K562 (cell line): Measurements from ENCODE around the gene CRYBG2. TPM values are rescaled to one million over a fixed set of nuclear protein-coding genes. Genes with fewer than 3 reads are reported as not detected.

Experiments
- ATAC-seq: fragments of 200-7000 bp; cut with Tn5 transposase; 3 replicates; pipeline ENCODE4 v1.9.1; 2020; ENCODE audit warnings: moderate library complexity
- BruUV-seq: library from RNA; stranded (reverse); fragments of 400-500 nt; replicated peaks from 2 replicates; lab custom pipeline; 2021; lab: Mats Ljungman, UMichigan
- CTCF ChIA-PET: fragments of 300-600 bp; formaldehyde crosslinking; extraction: SDS; loops from one replicate; lab custom pipeline; 2021; ENCODE audit warnings: low intra/inter-chr PET ratio; lab: Yijun Ruan, JAX
- POLR2A ChIA-PET: fragments of 300-600, 350-650 bp; sonication (Branson Sonifier 250); formaldehyde crosslinking; extraction: SDS; loops from one replicate; lab custom pipeline; 2021; ENCODE audit warnings: antibody characterized with exemption, inconsistent platforms; lab: Yijun Ruan, JAX
- DNase-seq, 4 experiments: peaks; one replicate each; pipeline versions ENCODE4 v3.0.0 to v3.0.0-alpha.2; 2011 to 2018; ENCODE audit warnings: low spot score in 3 of 4, mixed read lengths in 3 of 4; ENCODE audit errors: extremely low read depth in 1 of 4
- FAIRE-seq: peaks from 2 replicates; lab custom pipeline; 2011; peaks lifted over from hg19 to GRCh38; lab: Jason Lieb, UNC
- H2AFZ ChIP-seq: 2 replicates; pipeline ENCODE4 v1.6.0; 2011; ENCODE audit warnings: low read depth, low read length, control low read depth, inconsistent platforms
- H3K27ac ChIP-seq: fragments of 200-600 bp; 3 replicates; pipeline ENCODE4 v1.8.0; 2011; ENCODE audit warnings: low read depth, mild to moderate bottlenecking, control low read depth, inconsistent platforms, low read length, moderate library complexity, mixed read lengths; ENCODE audit errors: extremely low read depth
- H3K27me3 ChIP-seq, 2 experiments: fragments of 300-600 bp in 1 of 2; 2 replicates in 1 of 2; 3 replicates in 1 of 2; pipeline versions ENCODE4 v1.6.0 to v1.8.0; 2011; ENCODE audit warnings: inconsistent platforms in 2 of 2, low read length in 2 of 2, mild to moderate bottlenecking in 1 of 2, mixed read lengths in 1 of 2, moderate library complexity in 1 of 2; ENCODE audit not compliant: control insufficient read depth in 2 of 2, insufficient read depth in 2 of 2
- H3K36me3 ChIP-seq: fragments of 300-600 bp; 3 replicates; pipeline ENCODE4 v1.8.0; 2011; ENCODE audit warnings: mild to moderate bottlenecking, low read length, inconsistent platforms; ENCODE audit not compliant: control insufficient read depth, insufficient read depth
- H3K4me1 ChIP-seq, 2 experiments: fragments of 200-600 bp in 1 of 2; replicated peaks in 1 of 2; 2 replicates in 1 of 2; 3 replicates in 1 of 2; pipeline versions ENCODE4 v1.5.1 to v1.8.0; 2011; ENCODE audit warnings: inconsistent platforms in 2 of 2, low read length in 2 of 2, mild to moderate bottlenecking in 1 of 2, mixed read lengths in 1 of 2, moderate library complexity in 1 of 2; ENCODE audit not compliant: control insufficient read depth in 2 of 2, insufficient read depth in 2 of 2
- H3K4me2 ChIP-seq: 2 replicates; pipeline ENCODE4 v1.6.1; 2011; ENCODE audit warnings: low read length, control low read depth, inconsistent platforms, mixed read lengths; ENCODE audit not compliant: insufficient read depth
- H3K4me3 ChIP-seq: fragments of 200-600 bp; sonication (generic), shearing (Covaris generic); 2 replicates; pipeline ENCODE4 v1.5.1; 2016; ENCODE audit warnings: control low read depth, inconsistent platforms
- H3K79me2 ChIP-seq: fragments of 200-600 bp; 3 replicates; pipeline ENCODE4 v1.8.0; 2011; ENCODE audit warnings: low read length, inconsistent platforms; ENCODE audit not compliant: control insufficient read depth, insufficient read depth
- H3K9ac ChIP-seq, 2 experiments: 2 replicates each; pipeline versions ENCODE4 v1.6.0 to v1.6.1; 2011; ENCODE audit warnings: low read depth in 2 of 2, low read length in 2 of 2, control low read depth in 1 of 2, inconsistent platforms in 1 of 2, mild to moderate bottlenecking in 1 of 2, mixed read lengths in 1 of 2; ENCODE audit not compliant: insufficient read depth in 1 of 2
- H3K9me1 ChIP-seq: one replicate; pipeline ENCODE4 v1.6.0; 2011; ENCODE audit warnings: inconsistent platforms, mild to moderate bottlenecking, low read length, moderate library complexity; ENCODE audit not compliant: control insufficient read depth, insufficient read depth
- H3K9me3 ChIP-seq: replicated peaks from 2 replicates; pipeline ENCODE4 v1.5.1; 2011; ENCODE audit warnings: low read depth, low read length, inconsistent platforms; ENCODE audit not compliant: control insufficient read depth, insufficient read depth
- H4K20me1 ChIP-seq: replicated peaks from 2 replicates; pipeline ENCODE4 v1.6.1; 2011; ENCODE audit warnings: low read length, inconsistent platforms, mixed read lengths; ENCODE audit not compliant: control insufficient read depth, insufficient read depth
- ADNP ChIP-seq: fragments of 200-800 bp; sonication (Bioruptor generic); IDR thresholded peaks from 2 replicates; pipeline ENCODE4 v1.6.1; 2016; ENCODE audit warnings: missing genetic modification characterization, missing compliant biosample characterization
- BCOR ChIP-seq: fragments of 450-650 bp; IDR thresholded peaks from 2 replicates; pipeline ENCODE4 v1.6.1; 2016
- CBX1 ChIP-seq: sonication (generic); IDR thresholded peaks from 2 replicates; pipeline ENCODE4 v1.6.1; 2016; ENCODE audit warnings: antibody characterized with exemption, low read depth, mild to moderate bottlenecking
- CXXC5 ChIP-seq: fragments of 250-450 bp; sonication (Bioruptor Pico); IDR thresholded peaks from 2 replicates; pipeline ENCODE4 v1.8.0; 2022; ENCODE audit warnings: inconsistent platforms, mild to moderate bottlenecking, moderate library complexity
- HDAC2 ChIP-seq: fragments of 450-650 bp; IDR thresholded peaks from 2 replicates; pipeline ENCODE4 v1.6.1; 2016; ENCODE audit warnings: mild to moderate bottlenecking
- POU5F1 ChIP-seq: fragments of 150-350 bp; IDR thresholded peaks from 2 replicates; pipeline ENCODE4 v1.6.1; 2014; ENCODE audit warnings: borderline replicate concordance, low read length, low read depth, mild to moderate bottlenecking; ENCODE audit not compliant: partially characterized antibody
- RBM34 ChIP-seq: fragments of 200-400 bp; formaldehyde crosslinking; IDR thresholded peaks from 2 replicates; pipeline ENCODE4 v1.6.1; 2018; ENCODE audit warnings: low read length, borderline replicate concordance; ENCODE audit not compliant: insufficient read depth
- TAF7 ChIP-seq: fragments of 450-650 bp; IDR thresholded peaks from 2 replicates; pipeline ENCODE4 v1.6.1; 2016; ENCODE audit warnings: missing genetic modification characterization, missing compliant biosample characterization
- ZFX ChIP-seq: sonication (generic); formaldehyde crosslinking; IDR thresholded peaks from 2 replicates; pipeline ENCODE4 v1.8.0; 2022; ENCODE audit warnings: mild to moderate bottlenecking, missing genetic modification reagents, moderate library complexity
- ZNF239 ChIP-seq: fragments of 250-450 bp; sonication (Bioruptor Pico); IDR thresholded peaks from 2 replicates; pipeline ENCODE4 v1.4.0; 2020; ENCODE audit warnings: mild to moderate bottlenecking
- WGBS: fragments of 100-300 bp; shearing (Covaris generic); methylation state at CpG from one replicate; pipeline ENCODE4 v1.1.6; 2016; ENCODE audit warnings: low coverage, mixed read lengths; ENCODE audit not compliant: insufficient coverage; ENCODE audit errors: missing lambda C conversion rate; 5-methylcytosine and 5-hydroxymethylcytosine counted together
- in situ Hi-C: fragments of 300-500 bp; cut with MboI; formaldehyde crosslinking; loops from 4 replicates; pipeline ENCODE4 v1.15.0; 2018; ENCODE audit warnings: inconsistent platforms, mixed read lengths
- intact Hi-C: fragments of 100-400 bp; cut with micrococcal nuclease; formaldehyde crosslinking; loops from 2 replicates; pipeline ENCODE4 v1.14.2; 2022
- polyA plus RNA-seq, 8 experiments: library from polyadenylated mRNA; depleted of rRNA in 4 of 8; stranded (reverse) in 5 of 8; unstranded in 3 of 8; fragments of >200 nt; fragmentation: Nextera tagmentation in 2 of 8; fragmentation: Illumina TruSeq in 1 of 8; extraction: Ambion mirVana in 2 of 8; extraction: Trizol in 1 of 8; gene quantifications; 2 replicates each; pipeline versions ENCODE4 v1.2.1 to v1.2.3, GENCODE V29; 2011 to 2014; ENCODE audit warnings: inconsistent platforms in 1 of 8, missing spikeins in 1 of 8
- total RNA-seq, 7 experiments: library from RNA; depleted of rRNA in 6 of 7; stranded (reverse); fragments of >200 nt in 6 of 7; fragmentation: Illumina TruSeq in 2 of 7; extraction: Trizol in 2 of 7; gene quantifications; 2 replicates each; pipeline versions ENCODE4 v1.2.1 to v1.2.3, GENCODE V29; 2011 to 2021; ENCODE audit warnings: low replicate concordance in 1 of 7
- TF ChIP-seq, protein P1 (sequence below): fragments of 450-650 bp; IDR thresholded peaks from 2 replicates; pipeline ENCODE4 v1.6.1; 2017; ENCODE audit warnings: antibody characterized with exemption, mild to moderate bottlenecking

Gene CRYBG2
- total and polyA plus RNA-seq, 9 of the 15 experiments (the other 6 are each of a cell fraction or from before 2014, with no cell fraction given): 0.39 to 8.5 (median 3.7) TPM

DNA sequence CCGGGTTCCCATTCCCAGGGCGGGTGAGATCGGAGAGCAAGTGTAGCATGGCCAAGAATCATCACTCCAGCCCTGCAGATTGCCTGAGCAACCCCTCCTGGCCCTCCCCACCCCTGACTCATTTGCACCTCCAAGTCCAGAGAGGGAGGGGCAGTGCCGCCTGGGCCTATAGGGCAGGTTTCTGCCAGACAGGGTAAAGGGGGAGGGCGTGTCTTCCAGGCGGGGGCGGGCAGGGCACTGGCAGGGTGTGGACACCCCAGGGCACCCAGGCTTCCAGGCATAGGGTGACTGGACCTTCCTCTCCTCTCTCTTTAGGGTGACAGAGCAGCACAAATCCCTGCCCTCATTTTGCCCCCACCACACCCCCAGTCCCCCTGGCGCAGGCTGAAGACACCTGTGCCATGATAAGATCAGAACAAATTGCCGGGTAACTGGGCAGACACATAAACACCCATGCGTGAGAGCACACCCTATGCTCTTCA, 3.2 kb upstream of the CRYBG2 start:
- BruUV-seq: no TSS peak
- peaks cover 7 to 48% of the 10 kb centered on the region in 2 experiments; a peak in 4 of 5 replicates for H3K4me1 ChIP-seq
- H3K4me3 ChIP-seq: no peak overlapping the region
- no peak overlapping the region for H3K27ac ChIP-seq
- no peak for FAIRE-seq
- no peak overlapping the region for H2AFZ ChIP-seq
- no peaks in the 10 kb centered on the region for H3K36me3 ChIP-seq
- 67% methylated on average over 10 of the region's 10 CpGs for WGBS
- no peaks in the 10 kb centered on the region for H3K9me3 ChIP-seq
- no peaks in the 10 kb centered on the region for H3K9me1 ChIP-seq
- TF ChIP-seq RBM34 (no peak), TAF7 (tag) (no peak), CXXC5 (no peak)
- H3K4me2 ChIP-seq: no peak overlapping the region
- no peaks in the 10 kb centered on the region for H4K20me1 ChIP-seq
- ChIA-PET CTCF (no interaction called here), POLR2A (interaction anchor here (0.5 to 1.5 kb wide), 2 partner anchors 16 to 116 kb away, joined by 3 to 5 read pairs; no protein-coding TSS in a partner anchor)
- peak overlapping the region in 1 of 2 experiments; percentile 6; a peak in 1 of 4 replicates for H3K9ac ChIP-seq
- no peak for DNase-seq
- intact Hi-C loops: no loop called here
- no peaks in the 10 kb centered on the region for H3K79me2 ChIP-seq
- no peak for ATAC-seq
- H3K27me3 ChIP-seq: no peaks in the 10 kb centered on the region; a peak in 1 of 5 replicates
- in situ Hi-C loops: no loop called here

DNA sequence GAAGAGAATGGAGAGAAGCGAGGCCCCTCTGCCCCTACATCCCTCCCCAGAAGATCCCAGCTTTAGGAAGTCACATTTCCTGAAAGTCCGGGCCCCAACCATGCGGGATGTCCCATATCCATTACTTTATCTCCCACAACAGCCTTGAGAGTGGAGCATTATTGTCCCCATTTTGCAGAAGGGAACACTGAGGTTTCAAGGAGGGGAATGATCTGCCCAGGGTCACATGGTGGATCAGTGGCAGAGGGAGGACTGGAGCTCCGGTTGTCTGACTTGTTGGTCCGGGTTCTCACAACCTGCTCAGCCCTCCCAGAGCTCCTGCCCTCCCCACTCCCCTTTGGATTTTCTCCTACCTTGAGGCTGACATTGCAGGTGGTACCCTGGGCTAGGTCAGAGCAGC, 2.2 kb upstream of the CRYBG2 start:
- DNase-seq (no peak), ATAC-seq (no peak), FAIRE-seq (no peak)
- intact Hi-C loops: no loop called here
- Histone ChIP-seq H3K27ac (no peak overlapping the region), H3K36me3 (no peaks in the 10 kb centered on the region), H3K9me1 (no peaks in the 10 kb centered on the region), H3K9me3 (no peaks in the 10 kb centered on the region), H3K79me2 (no peaks in the 10 kb centered on the region), H3K27me3 (no peaks in the 10 kb centered on the region; a peak in 1 of 5 replicates), H2AFZ (peak overlapping the region; percentile 51), H4K20me1 (no peaks in the 10 kb centered on the region), H3K4me3 (no peak overlapping the region), H3K4me2 (no peak overlapping the region), H3K9ac (no peak overlapping the region), H3K4me1 (peaks cover 17 to 48% of the 10 kb centered on the region in 2 experiments; a peak in 4 of 5 replicates)
- in situ Hi-C loops: no loop called here
- WGBS: 52% methylated on average over 5 of the region's 5 CpGs
- no TSS peak for BruUV-seq
- CTCF ChIA-PET: no interaction called here
- POLR2A ChIA-PET: interaction anchor here (2.2 kb wide), 1 partner anchor 22 kb away, joined by 8 read pairs; no protein-coding TSS in a partner anchor
- TF ChIP-seq ADNP (tag) (peak; percentile 85), BCOR (peak; percentile 96), ZFX (CRISPR knock-in tag) (0 out of 2 replicates have a peak, but pooled peaks have one; percentile 9), HDAC2 (0 out of 2 replicates have a peak, but pooled peaks have one; percentile 54), ZNF239 (CRISPR knock-in tag) (no peak), POU5F1 (no peak), CBX1 (peak; percentile 34; the same call in 1 of the 2 replicates)
- TF ChIP-seq, protein P1, sequence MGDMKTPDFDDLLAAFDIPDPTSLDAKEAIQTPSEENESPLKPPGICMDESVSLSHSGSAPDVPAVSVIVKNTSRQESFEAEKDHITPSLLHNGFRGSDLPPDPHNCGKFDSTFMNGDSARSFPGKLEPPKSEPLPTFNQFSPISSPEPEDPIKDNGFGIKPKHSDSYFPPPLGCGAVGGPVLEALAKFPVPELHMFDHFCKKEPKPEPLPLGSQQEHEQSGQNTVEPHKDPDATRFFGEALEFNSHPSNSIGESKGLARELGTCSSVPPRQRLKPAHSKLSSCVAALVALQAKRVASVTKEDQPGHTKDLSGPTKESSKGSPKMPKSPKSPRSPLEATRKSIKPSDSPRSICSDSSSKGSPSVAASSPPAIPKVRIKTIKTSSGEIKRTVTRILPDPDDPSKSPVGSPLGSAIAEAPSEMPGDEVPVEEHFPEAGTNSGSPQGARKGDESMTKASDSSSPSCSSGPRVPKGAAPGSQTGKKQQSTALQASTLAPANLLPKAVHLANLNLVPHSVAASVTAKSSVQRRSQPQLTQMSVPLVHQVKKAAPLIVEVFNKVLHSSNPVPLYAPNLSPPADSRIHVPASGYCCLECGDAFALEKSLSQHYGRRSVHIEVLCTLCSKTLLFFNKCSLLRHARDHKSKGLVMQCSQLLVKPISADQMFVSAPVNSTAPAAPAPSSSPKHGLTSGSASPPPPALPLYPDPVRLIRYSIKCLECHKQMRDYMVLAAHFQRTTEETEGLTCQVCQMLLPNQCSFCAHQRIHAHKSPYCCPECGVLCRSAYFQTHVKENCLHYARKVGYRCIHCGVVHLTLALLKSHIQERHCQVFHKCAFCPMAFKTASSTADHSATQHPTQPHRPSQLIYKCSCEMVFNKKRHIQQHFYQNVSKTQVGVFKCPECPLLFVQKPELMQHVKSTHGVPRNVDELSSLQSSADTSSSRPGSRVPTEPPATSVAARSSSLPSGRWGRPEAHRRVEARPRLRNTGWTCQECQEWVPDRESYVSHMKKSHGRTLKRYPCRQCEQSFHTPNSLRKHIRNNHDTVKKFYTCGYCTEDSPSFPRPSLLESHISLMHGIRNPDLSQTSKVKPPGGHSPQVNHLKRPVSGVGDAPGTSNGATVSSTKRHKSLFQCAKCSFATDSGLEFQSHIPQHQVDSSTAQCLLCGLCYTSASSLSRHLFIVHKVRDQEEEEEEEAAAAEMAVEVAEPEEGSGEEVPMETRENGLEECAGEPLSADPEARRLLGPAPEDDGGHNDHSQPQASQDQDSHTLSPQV: no peak
